UCSD-AML1 (cell line): Measurements from ENCODE around the gene SLIT3.
"Not testable (repeated sequence)": the region's sequence is repeated elsewhere in the genome, so short reads cannot be mapped to it uniquely, and the experiment has no call there.

ENCODE experiments used
- DNase-seq: peaks from one replicate; lab custom pipeline; 2025; ENCODE audit not compliant: unreplicated experiment; lab: John Stamatoyannopoulos, UW

The SLIT3 gene

GRCh38 chr5:169222934-169223594 is 77.9 kb downstream of the SLIT3 start:
- DNase-seq, result no peak

- no peak for DNase-seq
These were observed 79.4 kb downstream of the SLIT3 start for GRCh38 chr5:169221519-169221918.

- no peak for DNase-seq
These were observed 81.0 kb downstream of the SLIT3 start for GRCh38 chr5:169219961-169220360.

GRCh38 chr5:169219351-169219750 is 81.6 kb downstream of the SLIT3 start:
- DNase-seq, result no peak

GRCh38 chr5:169218861-169219260 is 82.1 kb downstream of the SLIT3 start:
- DNase-seq, result no peak

- no peak for DNase-seq
These were observed 82.8 kb downstream of the SLIT3 start for GRCh38 chr5:169218176-169218575.

- DNase-seq, result no peak
These were observed 84.1 kb downstream of the SLIT3 start for GRCh38 chr5:169216866-169217265.

- no peak for DNase-seq
These were observed 87.5 kb downstream of the SLIT3 start for GRCh38 chr5:169213479-169213878.

GRCh38 chr5:169211761-169212160 is 89.2 kb downstream of the SLIT3 start:
- DNase-seq, result not testable (repeated sequence)

GRCh38 chr5:169204788-169205400 is 96.0 kb downstream of the SLIT3 start:
- no peak for DNase-seq

- DNase-seq, result no peak
These were observed 98.0 kb downstream of the SLIT3 start for GRCh38 chr5:169202969-169203368.

GRCh38 chr5:169201597-169201996 is 99.3 kb downstream of the SLIT3 start:
- DNase-seq, result no peak

GRCh38 chr5:169200125-169200778 is 100.7 kb downstream of the SLIT3 start:
- DNase-seq, result no peak

GRCh38 chr5:169197343-169197742 is 103.6 kb downstream of the SLIT3 start:
- no peak for DNase-seq

GRCh38 chr5:169196059-169196458 is 104.9 kb downstream of the SLIT3 start:
- no peak for DNase-seq

GRCh38 chr5:169195601-169196000 is 105.3 kb downstream of the SLIT3 start:
- no peak for DNase-seq

GRCh38 chr5:169192536-169192935 is 108.4 kb downstream of the SLIT3 start:
- DNase-seq, result no peak

GRCh38 chr5:169190849-169191248 is 110.1 kb downstream of the SLIT3 start:
- DNase-seq, result no peak

- no peak for DNase-seq
These were observed 115.3 kb downstream of the SLIT3 start for GRCh38 chr5:169185626-169186025.

GRCh38 chr5:169183576-169183975 is 117.4 kb downstream of the SLIT3 start:
- DNase-seq, result no peak

- no peak for DNase-seq
These were observed 118.1 kb downstream of the SLIT3 start for GRCh38 chr5:169182797-169183196.

- DNase-seq, result no peak
These were observed 119.1 kb downstream of the SLIT3 start for GRCh38 chr5:169181814-169182213.
